Measurements from ENCODE around the gene KIF18B.

Gene KIF18B

DNA sequence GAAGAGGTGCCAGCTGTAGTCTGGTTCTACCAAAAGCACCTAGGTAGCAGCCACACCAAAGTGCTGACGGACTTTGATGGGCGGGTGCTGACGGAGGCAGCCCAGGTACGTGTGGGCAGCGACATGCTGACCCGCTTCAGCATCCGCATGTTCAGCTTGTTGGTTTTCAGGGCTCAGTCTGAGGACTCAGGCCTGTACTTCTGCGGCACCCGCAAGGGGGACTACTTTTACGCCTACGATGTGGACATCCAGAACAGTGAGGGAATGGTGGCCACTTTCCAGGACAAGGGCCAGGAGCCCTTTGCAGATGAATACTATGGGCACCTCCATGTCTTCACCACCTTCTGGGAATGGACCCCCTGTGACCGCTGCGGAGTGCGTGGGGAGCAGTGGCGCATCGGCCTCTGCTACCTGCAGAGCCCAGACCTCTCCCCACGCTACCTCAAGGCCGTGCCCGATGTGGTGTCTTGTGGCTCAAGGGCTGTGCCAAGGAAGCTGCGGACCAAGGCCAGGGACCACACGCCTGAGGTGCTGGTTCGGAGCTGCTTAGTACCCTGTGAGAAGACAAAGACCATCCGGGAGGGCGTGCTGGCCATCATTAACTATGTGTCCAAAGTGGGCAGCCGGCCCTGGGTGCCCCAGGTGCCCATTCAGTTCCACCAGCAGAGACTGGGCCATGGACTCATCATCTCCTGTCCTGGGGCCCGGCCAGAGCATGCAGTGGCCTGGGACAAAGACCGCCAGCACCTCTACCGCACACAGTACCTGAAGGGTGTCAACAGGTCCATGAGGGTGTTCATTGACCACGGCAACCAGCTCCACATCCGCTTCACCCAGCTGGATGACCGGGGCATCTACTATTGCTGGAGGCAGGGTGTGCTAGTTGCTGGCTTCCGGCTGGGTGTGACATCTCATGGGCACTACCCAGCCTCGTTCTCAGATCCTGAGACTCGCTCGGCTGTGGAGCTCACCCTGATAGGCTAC, 43.3 kb downstream of the KIF18B start:
- no peak overlapping the region for H3K4me3 ChIP-seq (ENCODE audit: low read length)
- TF ChIP-seq, protein P1, sequence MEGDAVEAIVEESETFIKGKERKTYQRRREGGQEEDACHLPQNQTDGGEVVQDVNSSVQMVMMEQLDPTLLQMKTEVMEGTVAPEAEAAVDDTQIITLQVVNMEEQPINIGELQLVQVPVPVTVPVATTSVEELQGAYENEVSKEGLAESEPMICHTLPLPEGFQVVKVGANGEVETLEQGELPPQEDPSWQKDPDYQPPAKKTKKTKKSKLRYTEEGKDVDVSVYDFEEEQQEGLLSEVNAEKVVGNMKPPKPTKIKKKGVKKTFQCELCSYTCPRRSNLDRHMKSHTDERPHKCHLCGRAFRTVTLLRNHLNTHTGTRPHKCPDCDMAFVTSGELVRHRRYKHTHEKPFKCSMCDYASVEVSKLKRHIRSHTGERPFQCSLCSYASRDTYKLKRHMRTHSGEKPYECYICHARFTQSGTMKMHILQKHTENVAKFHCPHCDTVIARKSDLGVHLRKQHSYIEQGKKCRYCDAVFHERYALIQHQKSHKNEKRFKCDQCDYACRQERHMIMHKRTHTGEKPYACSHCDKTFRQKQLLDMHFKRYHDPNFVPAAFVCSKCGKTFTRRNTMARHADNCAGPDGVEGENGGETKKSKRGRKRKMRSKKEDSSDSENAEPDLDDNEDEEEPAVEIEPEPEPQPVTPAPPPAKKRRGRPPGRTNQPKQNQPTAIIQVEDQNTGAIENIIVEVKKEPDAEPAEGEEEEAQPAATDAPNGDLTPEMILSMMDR (conservative IDR thresholded peaks at IDR 0.05; ENCODE audit: low read depth, low read length) = no peak
- DNase-seq (ENCODE audit: low read depth) = no peak

DNA sequence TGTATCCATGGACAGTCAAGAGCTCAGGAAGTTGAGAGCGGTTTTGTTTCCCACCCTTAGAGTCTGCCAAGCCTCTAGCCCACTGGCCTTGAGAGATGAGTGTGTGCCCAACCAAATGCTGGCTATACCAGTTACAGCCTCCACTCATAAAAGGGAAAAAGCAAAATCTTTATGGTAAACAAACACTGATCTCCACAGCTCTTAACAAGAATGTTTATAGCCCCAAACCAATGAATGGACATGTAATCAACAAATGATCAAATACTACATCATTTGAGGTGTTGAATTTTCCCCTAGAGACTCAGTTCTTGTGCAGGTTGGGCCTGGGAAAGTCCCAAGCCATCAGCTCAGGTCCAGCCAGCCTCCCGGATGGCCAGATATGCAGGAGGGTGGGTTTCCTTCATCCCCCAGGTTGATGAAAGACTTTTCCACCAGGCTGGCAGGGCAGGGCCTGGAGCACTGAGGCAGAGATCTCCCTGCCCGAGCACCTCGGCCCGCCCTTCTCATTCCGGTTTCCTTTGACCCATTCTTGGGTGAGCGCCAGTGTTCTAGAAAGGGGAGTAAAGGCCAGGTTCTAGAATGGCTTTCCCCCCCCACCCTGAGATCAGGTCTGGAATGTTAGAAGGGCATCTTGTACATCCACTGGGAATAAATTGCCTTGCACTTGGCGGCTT, 44.4 kb downstream of the KIF18B start:
- H3K4me3 ChIP-seq (ENCODE audit: low read length) = no peak overlapping the region
- DNase-seq (ENCODE audit: low read depth) = no peak
- TF ChIP-seq, protein P1 (conservative IDR thresholded peaks at IDR 0.05; ENCODE audit: low read depth, low read length) = no peak

DNA sequence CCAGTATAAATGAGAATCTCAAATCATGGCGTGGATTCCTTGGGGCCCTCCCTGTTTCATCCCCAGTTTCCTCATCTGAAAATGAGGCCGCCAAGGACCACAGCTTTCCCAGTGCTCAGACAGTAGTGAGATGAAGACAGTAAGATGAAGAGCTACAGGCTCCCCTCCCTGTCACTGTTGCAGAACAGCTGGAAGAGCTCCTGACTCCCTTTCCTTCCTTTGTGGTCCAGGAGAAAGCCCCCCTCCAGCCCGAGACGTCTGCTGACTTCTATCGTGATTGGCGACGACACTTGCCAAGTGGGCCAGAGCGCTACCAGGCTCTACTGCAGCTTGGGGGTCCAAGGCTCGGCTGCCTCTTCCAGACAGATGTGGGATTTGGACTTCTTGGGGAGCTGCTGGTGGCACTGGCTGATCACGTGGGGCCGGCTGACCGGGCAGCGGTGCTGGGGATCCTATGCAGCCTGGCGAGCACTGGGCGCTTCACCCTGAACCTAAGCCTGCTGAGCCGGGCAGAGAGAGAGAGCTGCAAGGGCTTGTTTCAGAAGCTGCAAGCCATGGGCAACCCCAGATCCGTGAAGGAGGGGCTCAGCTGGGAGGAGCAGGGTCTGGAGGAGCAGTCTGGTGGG, 45.3 kb downstream of the KIF18B start:
- TF ChIP-seq, protein P1 (conservative IDR thresholded peaks at IDR 0.05; ENCODE audit: low read depth, low read length) = no peak
- no peak for DNase-seq (ENCODE audit: low read depth)
- H3K4me3 ChIP-seq (ENCODE audit: low read length) = no peak overlapping the region

DNA sequence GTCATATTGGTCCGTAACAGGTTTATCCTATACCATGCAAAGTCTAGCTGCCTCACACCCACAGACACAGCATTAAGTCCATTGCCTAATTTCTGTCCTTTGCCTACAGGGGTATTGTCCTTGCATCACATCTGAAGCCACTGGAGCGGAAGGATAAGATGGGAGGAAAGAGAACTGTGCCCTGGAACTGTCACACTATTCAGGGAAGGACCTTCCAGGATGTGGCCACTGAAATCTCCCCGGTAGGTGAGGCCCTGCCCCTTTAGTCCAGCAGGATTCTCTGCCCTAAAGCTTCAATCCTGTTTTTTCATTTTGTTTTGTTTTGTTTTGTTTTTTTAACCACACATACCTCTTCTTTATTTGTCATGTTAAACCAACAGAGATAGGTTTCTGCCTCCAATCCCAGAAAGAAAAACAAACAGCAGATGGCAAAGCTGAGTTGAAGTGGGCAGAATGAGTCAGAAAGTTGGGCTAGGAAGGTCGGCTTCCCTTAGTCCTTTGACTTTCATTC, 46.1 kb downstream of the KIF18B start:
- H3K4me3 ChIP-seq (ENCODE audit: low read length) = no peak overlapping the region
- TF ChIP-seq, protein P1 (conservative IDR thresholded peaks at IDR 0.05; ENCODE audit: low read depth, low read length) = peak; percentile 19
- no peak for DNase-seq (ENCODE audit: low read depth)

DNA sequence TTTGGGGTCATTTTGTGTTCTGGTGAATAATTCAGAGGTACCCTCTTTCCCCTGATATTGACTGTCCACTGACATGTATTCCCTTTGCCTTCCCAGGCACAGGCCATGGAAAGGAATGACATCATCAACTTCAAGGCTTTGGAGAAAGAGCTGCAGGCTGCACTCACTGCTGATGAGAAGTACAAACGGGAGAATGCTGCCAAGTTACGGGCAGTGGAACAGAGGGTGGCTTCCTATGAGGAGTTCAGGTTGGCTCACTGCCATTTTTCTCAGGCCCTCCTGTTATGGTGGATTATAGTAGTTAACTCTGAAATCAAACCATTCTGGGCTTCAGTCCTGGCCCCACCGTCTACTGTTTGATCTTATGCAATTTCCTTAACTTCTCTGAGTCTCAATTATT, 46.7 kb downstream of the KIF18B start:
- peak; percentile 35 for DNase-seq (ENCODE audit: low read depth)
- TF ChIP-seq, protein P1 (conservative IDR thresholded peaks at IDR 0.05; ENCODE audit: low read depth, low read length) = no peak
- no peak overlapping the region for H3K4me3 ChIP-seq (ENCODE audit: low read length)

DNA sequence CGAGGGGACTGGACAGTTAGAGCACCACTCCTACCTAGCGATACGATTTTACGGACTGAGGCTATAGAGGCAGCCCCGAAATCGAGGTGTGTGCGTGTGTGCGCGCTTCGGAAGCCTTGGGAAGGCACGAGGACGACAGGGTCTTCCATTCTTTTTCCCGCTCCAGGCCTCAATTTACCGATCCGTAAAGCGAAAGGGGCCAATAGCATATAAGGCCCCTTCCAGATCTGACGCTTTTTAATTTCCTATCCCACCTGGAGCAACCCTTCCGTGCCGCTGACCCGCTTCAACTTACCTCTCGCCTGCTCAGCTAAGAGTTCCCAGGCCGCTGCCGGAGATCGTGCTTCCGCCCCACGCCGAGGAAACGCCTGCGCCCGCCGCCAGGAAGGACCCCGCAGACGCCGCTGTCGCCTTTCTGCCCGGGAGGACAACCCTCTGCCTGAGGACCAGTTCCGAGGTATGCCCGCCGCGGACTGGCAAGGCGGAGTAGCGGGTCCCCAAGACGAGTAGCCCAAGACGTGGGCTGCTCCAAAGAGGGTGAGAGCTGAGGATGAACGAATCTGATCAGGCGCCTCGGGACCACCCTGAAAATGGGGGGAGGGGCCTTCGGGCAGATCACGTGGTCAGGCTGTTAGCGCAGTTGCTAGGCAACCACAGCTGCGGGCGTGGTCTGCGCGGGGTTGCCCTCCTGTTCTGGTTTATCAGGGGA, 48.3 kb downstream of the KIF18B start, which contains the start of gene EFTUD2:
EFTUD2 (minus strand) TSS at position 372 of the 709 bp plus-strand sequence. CDS start 4,924 bp downstream, outside the sequence.
- DNase-seq (ENCODE audit: low read depth) = peak; percentile 54
- TF ChIP-seq, protein P1 (conservative IDR thresholded peaks at IDR 0.05; ENCODE audit: low read depth, low read length) = no peak
- H3K4me3 ChIP-seq (ENCODE audit: low read length) = peak within 1 kb of the TSS; percentile 96
